Activated T-cell treated with anti-CD3 and anti-CD28 coated beads, Interleukin-2, amount 50 U/mL, for 72 hours (primary cell): Measurements from ENCODE around the gene HS2ST1. TPM values are rescaled to one million over a fixed set of nuclear protein-coding genes. Genes with fewer than 3 reads are reported as not detected.
"Not testable (repeated sequence)": the region's sequence is repeated elsewhere in the genome, so short reads cannot be mapped to it uniquely, and the experiment has no call there.

Experiments
- ATAC-seq, 2 donors: fragments of 150-1000 bp; cut with Tn5 transposase; replicated peaks in 1 of 2; 2 replicates each; pipeline ENCODE4 v1.10.0; 2021; ENCODE audit warnings: moderate library complexity in 2 of 2, mild to moderate bottlenecking in 1 of 2
- DNase-seq, 2 donors: peaks; one replicate each; pipeline ENCODE4 v3.0.0; 2021 to 2022; ENCODE audit warnings: mixed read lengths in 1 of 2
- H3K27ac Mint-ChIP-seq: one replicate; pipeline ENCODE4 v1.8.0; 2022; ENCODE audit warnings: mild to moderate bottlenecking, moderate library complexity, mixed read lengths
- H3K27me3 Mint-ChIP-seq: one replicate; pipeline ENCODE4 v1.8.0; 2022; ENCODE audit warnings: low read depth, mixed read lengths
- H3K36me3 Mint-ChIP-seq, 2 donors: one replicate each; pipeline ENCODE4 v1.8.0; 2022; ENCODE audit warnings: mixed read lengths in 2 of 2, mild to moderate bottlenecking in 1 of 2; ENCODE audit not compliant: insufficient read depth in 2 of 2
- H3K4me1 Mint-ChIP-seq: one replicate; pipeline ENCODE4 v1.8.0; 2022; ENCODE audit warnings: low read depth, mixed read lengths
- H3K4me3 Mint-ChIP-seq, 2 donors: one replicate each; pipeline ENCODE4 v1.8.0; 2022; ENCODE audit warnings: mild to moderate bottlenecking in 2 of 2, mixed read lengths in 2 of 2, moderate library complexity in 2 of 2
- H3K9me3 Mint-ChIP-seq, 2 donors: one replicate each; pipeline ENCODE4 v1.8.0; 2022; ENCODE audit warnings: mixed read lengths in 2 of 2
- total RNA-seq, 2 donors: library from RNA; stranded (reverse); gene quantifications; one replicate each; pipeline ENCODE4 v1.2.3, GENCODE V29; 2022

Gene HS2ST1
- total RNA-seq, 2 donors from 2014 or later = 31.0 to 32.9 TPM

GRCh38 chr1:86957221-86957620 lies 42.8 kb downstream of the HS2ST1 start:
- DNase-seq (no peak), ATAC-seq (no peak)
- Mint-ChIP-seq H3K27ac (no peak overlapping the region), H3K4me1 (peaks cover 7% of the 10 kb centered on the region), H3K27me3 (no peaks in the 10 kb centered on the region), H3K9me3 (no peaks in the 10 kb centered on the region), H3K36me3 (no peaks in the 10 kb centered on the region), H3K4me3 (no peak overlapping the region)

GRCh38 chr1:86960548-86960947 lies 46.1 kb downstream of the HS2ST1 start:
- Mint-ChIP-seq H3K4me1 (no peaks in the 10 kb centered on the region), H3K4me3 (no peak overlapping the region), H3K27me3 (no peaks in the 10 kb centered on the region), H3K9me3 (no peaks in the 10 kb centered on the region), H3K36me3 (peaks cover 0 to 2% of the 10 kb centered on the region in 2 donors), H3K27ac (no peak overlapping the region)
- ATAC-seq (no peak), DNase-seq (no peak)

GRCh38 chr1:86963841-86964240 lies 49.4 kb downstream of the HS2ST1 start:
- not testable (repeated sequence) for DNase-seq, H3K36me3 Mint-ChIP-seq, H3K9me3 Mint-ChIP-seq, H3K27ac Mint-ChIP-seq, H3K4me1 Mint-ChIP-seq, H3K27me3 Mint-ChIP-seq, H3K4me3 Mint-ChIP-seq, ATAC-seq

- no peaks in the 10 kb centered on the region for H3K27me3 Mint-ChIP-seq
- H3K4me1 Mint-ChIP-seq = no peaks in the 10 kb centered on the region
- ATAC-seq = no peak
- H3K27ac Mint-ChIP-seq = no peak overlapping the region
- peaks cover 0 to 2% of the 10 kb centered on the region in 2 donors for H3K36me3 Mint-ChIP-seq
- no peak overlapping the region for H3K4me3 Mint-ChIP-seq
- no peaks in the 10 kb centered on the region for H3K9me3 Mint-ChIP-seq
- DNase-seq = peak; percentile 3 to 4
Observed at GRCh38 chr1:86965012-86965826, 50.8 kb downstream of the HS2ST1 start.

GRCh38 chr1:86965827-86966182 lies 51.4 kb downstream of the HS2ST1 start:
- no peaks in the 10 kb centered on the region for H3K9me3 Mint-ChIP-seq
- no peaks in the 10 kb centered on the region for H3K27me3 Mint-ChIP-seq
- no peak for DNase-seq
- H3K27ac Mint-ChIP-seq = peak overlapping the region; percentile 51
- peaks cover 0 to 2% of the 10 kb centered on the region in 2 donors for H3K36me3 Mint-ChIP-seq
- no peak for ATAC-seq
- no peaks in the 10 kb centered on the region for H3K4me1 Mint-ChIP-seq
- no peak overlapping the region for H3K4me3 Mint-ChIP-seq

- no peaks in the 10 kb centered on the region for H3K9me3 Mint-ChIP-seq
- no peaks in the 10 kb centered on the region for H3K36me3 Mint-ChIP-seq
- no peak for ATAC-seq
- H3K4me3 Mint-ChIP-seq = no peak overlapping the region
- no peak overlapping the region for H3K27ac Mint-ChIP-seq
- no peaks in the 10 kb centered on the region for H3K27me3 Mint-ChIP-seq
- no peak for DNase-seq
- H3K4me1 Mint-ChIP-seq = peaks cover 7% of the 10 kb centered on the region
Observed at GRCh38 chr1:86970938-86971337, 56.5 kb downstream of the HS2ST1 start.

- peaks cover 7% of the 10 kb centered on the region for H3K4me1 Mint-ChIP-seq
- no peaks in the 10 kb centered on the region for H3K9me3 Mint-ChIP-seq
- no peak overlapping the region for H3K27ac Mint-ChIP-seq
- no peaks in the 10 kb centered on the region for H3K27me3 Mint-ChIP-seq
- DNase-seq = no peak
- ATAC-seq = peak; percentile 45 to 72
- H3K36me3 Mint-ChIP-seq = no peaks in the 10 kb centered on the region
- no peak overlapping the region for H3K4me3 Mint-ChIP-seq
Observed at GRCh38 chr1:86971778-86972177, 57.3 kb downstream of the HS2ST1 start.

- no peak overlapping the region for H3K27ac Mint-ChIP-seq
- ATAC-seq (no peak), DNase-seq (no peak)
- H3K4me3 Mint-ChIP-seq = no peak overlapping the region
- H3K9me3 Mint-ChIP-seq = no peaks in the 10 kb centered on the region
- H3K27me3 Mint-ChIP-seq = no peaks in the 10 kb centered on the region
- peaks cover 7% of the 10 kb centered on the region for H3K4me1 Mint-ChIP-seq
- no peaks in the 10 kb centered on the region for H3K36me3 Mint-ChIP-seq
Observed at GRCh38 chr1:86972262-86972661, 57.8 kb downstream of the HS2ST1 start.

- no peak for ATAC-seq
- no peak for DNase-seq
- Mint-ChIP-seq H3K27me3 (no peaks in the 10 kb centered on the region), H3K27ac (no peak overlapping the region), H3K4me1 (peaks cover 7% of the 10 kb centered on the region), H3K4me3 (no peak overlapping the region), H3K9me3 (no peaks in the 10 kb centered on the region), H3K36me3 (peaks cover 2 to 4% of the 10 kb centered on the region in 2 donors)
Observed at GRCh38 chr1:86975993-86976550, 61.6 kb downstream of the HS2ST1 start.

- H3K27ac Mint-ChIP-seq = no peak overlapping the region
- no peaks in the 10 kb centered on the region for H3K9me3 Mint-ChIP-seq
- ATAC-seq = no peak
Observed at GRCh38 chr1:86976664-86977063, 62.2 kb downstream of the HS2ST1 start.

GRCh38 chr1:86981482-86982213 lies 67.2 kb downstream of the HS2ST1 start:
- peaks cover 2 to 10% of the 10 kb centered on the region in 2 donors for H3K36me3 Mint-ChIP-seq
- no peak for ATAC-seq
- peaks cover under 1% of the 10 kb centered on the region for H3K4me1 Mint-ChIP-seq
- peaks cover 3 to 6% of the 10 kb centered on the region in 2 donors for H3K9me3 Mint-ChIP-seq
- DNase-seq = no peak
- H3K27me3 Mint-ChIP-seq = no peaks in the 10 kb centered on the region
- no peak overlapping the region for H3K4me3 Mint-ChIP-seq
- no peak overlapping the region for H3K27ac Mint-ChIP-seq

More at GRCh38 chr1:86976664-86977063, 62.2 kb downstream of the HS2ST1 start:
- Mint-ChIP-seq H3K36me3 (peaks cover 2 to 4% of the 10 kb centered on the region in 2 donors), H3K27me3 (no peaks in the 10 kb centered on the region), H3K4me3 (no peak overlapping the region), H3K4me1 (peaks cover 4% of the 10 kb centered on the region)
- DNase-seq = no peak

- H3K9me3 Mint-ChIP-seq, H3K27me3 Mint-ChIP-seq, H3K4me3 Mint-ChIP-seq, DNase-seq, ATAC-seq, H3K4me1 Mint-ChIP-seq, H3K27ac Mint-ChIP-seq: not testable (repeated sequence)
- peaks cover 2 to 10% of the 10 kb centered on the region in 2 donors for H3K36me3 Mint-ChIP-seq
Observed at GRCh38 chr1:86983677-86984076, 69.2 kb downstream of the HS2ST1 start.

GRCh38 chr1:86987446-86987845 lies 73.0 kb downstream of the HS2ST1 start:
- no peaks in the 10 kb centered on the region for H3K27me3 Mint-ChIP-seq
- peaks cover 6% of the 10 kb centered on the region for H3K4me1 Mint-ChIP-seq
- ATAC-seq = no peak
- no peak overlapping the region for H3K4me3 Mint-ChIP-seq
- H3K27ac Mint-ChIP-seq = no peak overlapping the region
- peaks cover 3 to 6% of the 10 kb centered on the region in 2 donors for H3K9me3 Mint-ChIP-seq
- DNase-seq = no peak
- peaks cover 0 to 5% of the 10 kb centered on the region in 2 donors for H3K36me3 Mint-ChIP-seq
